ENCODE data around the gene ZNF516.

ZNF516 gene

DNA sequence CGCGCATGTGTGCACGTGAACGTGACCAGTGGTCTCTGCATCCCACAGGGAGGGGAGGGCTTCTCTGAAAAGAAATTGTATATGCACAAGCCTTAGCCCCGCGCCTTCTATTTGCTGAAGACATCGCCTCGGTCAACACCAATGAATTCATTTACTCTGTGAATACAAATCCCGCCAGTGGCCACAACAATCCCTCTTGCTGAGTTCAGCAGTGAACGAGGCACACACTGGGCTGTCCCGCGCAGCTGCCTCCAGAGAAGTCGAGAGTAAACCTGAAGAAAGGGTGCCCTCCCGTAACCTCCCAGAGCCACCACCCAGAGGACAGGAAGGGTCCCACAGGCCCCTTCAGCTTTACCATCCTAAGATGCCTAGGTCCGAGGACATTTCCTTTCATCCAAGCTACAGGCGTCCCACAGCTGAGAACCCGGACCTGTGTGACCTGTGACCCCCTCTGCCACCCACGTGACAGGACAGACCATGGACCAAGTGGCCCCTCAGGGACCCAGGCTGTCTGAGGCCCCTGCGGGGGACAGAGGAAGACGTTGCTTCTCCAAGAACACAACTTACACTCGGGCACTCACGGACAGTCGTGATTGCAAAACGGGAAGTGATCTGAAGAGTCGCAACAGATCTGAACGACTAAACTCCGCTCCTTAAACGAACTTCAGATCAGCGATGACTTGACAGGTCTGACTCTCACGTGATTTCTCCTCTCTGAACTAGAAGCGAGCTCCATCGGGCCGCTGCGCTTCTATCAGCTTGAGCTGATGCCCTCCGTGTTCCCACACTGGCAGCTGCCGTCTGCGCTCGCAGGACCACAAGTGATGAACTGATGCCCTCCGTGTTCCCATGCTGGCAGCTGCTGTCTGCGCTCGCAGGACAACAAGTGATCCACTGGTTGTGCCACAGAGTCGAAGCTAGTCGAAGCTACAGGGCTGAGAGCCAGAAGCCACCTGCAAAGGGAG lies 92.7 kb downstream of the ZNF516 start:
- no peak for DNase-seq (ENCODE audit: low spot score)
- in situ Hi-C loops (cut with MboI; ENCODE audit: low pct_unique_long_range_greater_than_20kb, low sequenced_read_pairs, unreplicated experiment) = loop anchor here (10.0 kb wide), 1 partner anchor 302 kb away; no protein-coding TSS in a partner anchor
- TF ChIP-seq, protein P1, sequence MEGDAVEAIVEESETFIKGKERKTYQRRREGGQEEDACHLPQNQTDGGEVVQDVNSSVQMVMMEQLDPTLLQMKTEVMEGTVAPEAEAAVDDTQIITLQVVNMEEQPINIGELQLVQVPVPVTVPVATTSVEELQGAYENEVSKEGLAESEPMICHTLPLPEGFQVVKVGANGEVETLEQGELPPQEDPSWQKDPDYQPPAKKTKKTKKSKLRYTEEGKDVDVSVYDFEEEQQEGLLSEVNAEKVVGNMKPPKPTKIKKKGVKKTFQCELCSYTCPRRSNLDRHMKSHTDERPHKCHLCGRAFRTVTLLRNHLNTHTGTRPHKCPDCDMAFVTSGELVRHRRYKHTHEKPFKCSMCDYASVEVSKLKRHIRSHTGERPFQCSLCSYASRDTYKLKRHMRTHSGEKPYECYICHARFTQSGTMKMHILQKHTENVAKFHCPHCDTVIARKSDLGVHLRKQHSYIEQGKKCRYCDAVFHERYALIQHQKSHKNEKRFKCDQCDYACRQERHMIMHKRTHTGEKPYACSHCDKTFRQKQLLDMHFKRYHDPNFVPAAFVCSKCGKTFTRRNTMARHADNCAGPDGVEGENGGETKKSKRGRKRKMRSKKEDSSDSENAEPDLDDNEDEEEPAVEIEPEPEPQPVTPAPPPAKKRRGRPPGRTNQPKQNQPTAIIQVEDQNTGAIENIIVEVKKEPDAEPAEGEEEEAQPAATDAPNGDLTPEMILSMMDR (IDR thresholded peaks at IDR 0.05; ENCODE audit: extremely low read depth, insufficient read depth, missing control alignments) = no peak

DNA sequence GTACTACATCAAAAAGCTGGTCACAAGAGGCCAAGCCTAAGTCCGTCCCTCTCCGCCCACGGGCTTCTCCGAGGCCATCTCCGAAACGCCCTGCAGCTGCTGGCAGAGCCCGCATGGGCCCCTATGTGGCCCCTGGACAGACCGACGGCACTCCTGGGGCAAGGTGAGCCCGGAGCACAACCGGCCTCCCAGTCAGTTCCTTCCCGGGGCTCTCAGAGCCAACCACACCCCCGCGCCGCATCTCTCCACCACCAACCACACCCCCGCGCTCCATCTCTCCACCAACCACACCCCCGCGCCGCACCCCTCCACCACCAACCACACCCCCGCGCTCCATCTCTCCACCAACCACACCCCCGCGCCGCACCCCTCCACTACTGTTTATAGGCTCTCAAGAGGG lies 93.5 kb downstream of the ZNF516 start:
- in situ Hi-C loops (cut with MboI; ENCODE audit: low pct_unique_long_range_greater_than_20kb, low sequenced_read_pairs, unreplicated experiment) = loop anchor here (10.0 kb wide), 1 partner anchor 303 kb away; no protein-coding TSS in a partner anchor
- TF ChIP-seq, protein P1 (IDR thresholded peaks at IDR 0.05; ENCODE audit: extremely low read depth, insufficient read depth, missing control alignments) = no peak
- peak; percentile 38 for DNase-seq (ENCODE audit: low spot score)

DNA sequence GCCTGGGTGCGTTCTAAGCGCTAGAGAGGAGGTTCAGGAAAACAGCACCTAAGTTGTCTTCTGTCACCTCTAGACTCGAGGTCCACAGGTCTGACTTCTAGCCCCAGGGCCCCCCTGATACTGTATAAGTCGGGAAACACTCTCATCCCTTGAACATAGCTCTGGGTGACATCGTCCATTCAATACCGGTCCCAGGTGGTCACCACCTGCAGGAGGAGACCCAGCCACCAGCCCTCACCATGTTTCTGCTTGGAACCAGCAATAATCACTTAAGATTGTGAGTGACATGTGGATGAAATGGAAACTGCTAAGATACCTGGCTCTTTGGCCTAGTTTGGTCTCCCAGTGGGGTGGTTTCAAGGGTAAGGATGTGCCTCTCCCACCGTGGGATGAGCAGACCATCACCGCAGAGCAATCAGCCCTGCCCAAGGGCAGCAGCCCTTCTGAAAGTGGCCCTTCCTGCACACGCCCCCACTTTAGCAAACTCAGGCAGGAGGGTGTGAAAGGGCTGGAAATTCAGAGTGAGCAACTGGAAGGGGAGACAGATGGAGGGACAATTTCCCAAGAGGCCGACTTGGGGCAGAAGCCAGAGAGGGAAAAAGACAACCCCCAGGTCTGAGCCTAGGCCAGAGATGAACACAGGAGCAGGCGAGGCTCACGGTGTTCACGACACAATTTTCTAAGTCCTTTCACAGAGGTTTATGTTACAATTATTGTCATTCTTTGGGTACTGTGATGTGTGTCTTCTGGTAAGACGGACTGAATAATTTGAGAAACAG lies 95.2 kb downstream of the ZNF516 start:
- TF ChIP-seq, protein P1 (IDR thresholded peaks at IDR 0.05; ENCODE audit: extremely low read depth, insufficient read depth, missing control alignments) = no peak
- in situ Hi-C loops (cut with MboI; ENCODE audit: low pct_unique_long_range_greater_than_20kb, low sequenced_read_pairs, unreplicated experiment) = loop anchor here (10.0 kb wide), 1 partner anchor 305 kb away; no protein-coding TSS in a partner anchor
- peak; percentile 17 for DNase-seq (ENCODE audit: low spot score)

DNA sequence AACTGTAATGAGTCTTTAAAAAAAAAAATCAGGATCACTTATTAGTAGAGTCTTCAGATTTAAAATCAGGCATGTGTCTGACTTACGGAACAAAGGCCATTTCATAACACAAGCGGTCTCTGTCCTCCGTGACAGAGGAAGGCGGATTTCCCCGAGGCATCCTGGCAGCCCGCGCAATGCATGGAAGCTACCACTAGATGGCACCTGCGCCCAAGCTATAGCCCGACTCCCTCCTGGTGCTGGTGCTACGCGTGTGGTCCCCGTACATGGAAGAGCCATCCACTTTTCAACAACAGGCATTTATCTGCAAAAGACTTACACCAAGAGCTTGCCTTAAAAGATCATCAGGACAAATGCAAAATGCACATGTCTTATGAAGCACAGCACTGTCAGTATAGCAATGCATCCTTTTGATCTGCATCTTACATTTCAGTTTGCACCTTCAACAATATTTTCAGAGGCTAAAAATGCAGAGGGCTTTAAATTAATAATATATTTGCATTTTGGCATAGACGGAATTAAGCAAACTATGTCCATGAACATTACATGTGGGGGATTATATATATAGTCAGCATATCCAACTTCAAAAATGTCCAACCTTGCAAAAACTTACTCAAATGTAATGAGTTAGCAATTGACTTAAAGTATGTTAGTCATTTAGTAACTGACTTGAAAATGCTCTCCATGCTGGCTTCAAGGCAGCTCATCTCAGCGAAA lies 96.0 kb downstream of the ZNF516 start:
- TF ChIP-seq, protein P1 (IDR thresholded peaks at IDR 0.05; ENCODE audit: extremely low read depth, insufficient read depth, missing control alignments) = peak; percentile 99
- in situ Hi-C loops (cut with MboI; ENCODE audit: low pct_unique_long_range_greater_than_20kb, low sequenced_read_pairs, unreplicated experiment) = no loop called here
- peak; percentile 94 for DNase-seq (ENCODE audit: low spot score)

DNA sequence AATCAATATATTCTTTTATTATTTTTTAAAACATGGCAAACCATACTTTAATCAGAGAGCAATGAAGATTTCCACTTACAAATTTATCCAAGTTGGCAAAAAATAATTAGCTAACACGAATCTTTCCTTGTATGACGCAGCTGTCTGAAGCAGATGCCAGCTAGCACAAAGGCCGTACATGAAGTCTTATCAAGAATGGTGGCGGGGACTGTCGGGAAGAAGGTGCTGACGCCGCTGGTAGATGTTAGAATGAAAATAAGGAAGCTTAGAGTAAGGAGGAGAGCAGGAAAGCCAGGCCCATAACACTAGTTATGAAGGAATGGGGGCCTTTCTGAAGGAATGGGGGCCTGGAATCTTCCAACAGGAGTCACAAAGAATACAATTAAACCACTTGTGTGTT lies 96.7 kb downstream of the ZNF516 start:
- in situ Hi-C loops (cut with MboI; ENCODE audit: low pct_unique_long_range_greater_than_20kb, low sequenced_read_pairs, unreplicated experiment) = no loop called here
- TF ChIP-seq, protein P1 (IDR thresholded peaks at IDR 0.05; ENCODE audit: extremely low read depth, insufficient read depth, missing control alignments) = no peak
- DNase-seq (ENCODE audit: low spot score) = no peak

DNA sequence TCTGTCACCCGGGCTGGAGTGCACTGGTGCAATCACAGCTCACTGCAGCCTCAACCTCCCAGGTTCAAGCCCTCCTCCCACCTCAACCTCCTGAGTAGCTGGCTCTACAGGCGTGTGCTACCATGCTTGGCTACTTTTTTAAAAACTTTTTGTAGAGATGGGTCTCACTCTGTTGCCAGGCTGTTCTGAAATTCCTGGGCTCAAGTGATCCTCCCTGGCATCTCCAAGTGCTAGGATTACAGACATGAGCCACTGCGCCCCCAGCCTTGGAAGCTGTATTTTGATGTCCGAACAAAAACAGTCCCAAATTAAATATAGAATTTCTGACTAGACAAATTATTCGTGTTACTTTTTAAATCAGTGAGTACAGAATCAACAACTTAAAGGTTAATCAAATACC lies 97.4 kb downstream of the ZNF516 start:
- TF ChIP-seq, protein P1 (IDR thresholded peaks at IDR 0.05; ENCODE audit: extremely low read depth, insufficient read depth, missing control alignments) = no peak
- in situ Hi-C loops (cut with MboI; ENCODE audit: low pct_unique_long_range_greater_than_20kb, low sequenced_read_pairs, unreplicated experiment) = no loop called here
- DNase-seq (ENCODE audit: low spot score) = no peak

Measured in GM13977 (cell line).